ENCODE data around the gene HS6ST3.

The HS6ST3 gene

GRCh38 chr13:96651598-96651997, 561.7 kb downstream of the HS6ST3 start:
- no peak for DNase-seq (ENCODE audit: low read depth in 2 of 2)

- no peak for DNase-seq (ENCODE audit: low read depth in 2 of 2)
Measured at GRCh38 chr13:96652506-96652905, 562.6 kb downstream of the HS6ST3 start.

GRCh38 chr13:96661612-96662011, 571.7 kb downstream of the HS6ST3 start:
- DNase-seq (ENCODE audit: low read depth in 2 of 2) = no peak

DNA sequence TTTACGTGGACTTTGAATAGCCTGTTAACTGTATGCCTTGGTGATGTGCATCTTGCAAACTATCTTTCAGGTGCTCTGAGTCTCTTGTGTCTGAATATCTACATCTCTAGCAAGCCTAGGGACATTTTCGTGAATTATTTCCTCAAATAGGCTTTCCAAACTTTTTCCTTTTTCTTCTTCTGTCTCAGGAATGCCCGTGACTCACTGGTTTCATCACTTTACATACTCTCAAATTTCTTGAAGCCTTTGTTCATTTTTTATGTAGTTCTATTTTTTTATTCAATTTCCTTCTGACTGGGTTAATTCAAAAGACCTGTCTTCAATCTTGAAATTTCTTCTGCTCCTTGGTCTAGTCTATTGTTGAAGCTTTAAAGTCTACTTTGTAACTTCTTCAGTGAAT, 572.1 kb downstream of the HS6ST3 start:
- DNase-seq (ENCODE audit: low read depth in 2 of 2) = no peak

DNA sequence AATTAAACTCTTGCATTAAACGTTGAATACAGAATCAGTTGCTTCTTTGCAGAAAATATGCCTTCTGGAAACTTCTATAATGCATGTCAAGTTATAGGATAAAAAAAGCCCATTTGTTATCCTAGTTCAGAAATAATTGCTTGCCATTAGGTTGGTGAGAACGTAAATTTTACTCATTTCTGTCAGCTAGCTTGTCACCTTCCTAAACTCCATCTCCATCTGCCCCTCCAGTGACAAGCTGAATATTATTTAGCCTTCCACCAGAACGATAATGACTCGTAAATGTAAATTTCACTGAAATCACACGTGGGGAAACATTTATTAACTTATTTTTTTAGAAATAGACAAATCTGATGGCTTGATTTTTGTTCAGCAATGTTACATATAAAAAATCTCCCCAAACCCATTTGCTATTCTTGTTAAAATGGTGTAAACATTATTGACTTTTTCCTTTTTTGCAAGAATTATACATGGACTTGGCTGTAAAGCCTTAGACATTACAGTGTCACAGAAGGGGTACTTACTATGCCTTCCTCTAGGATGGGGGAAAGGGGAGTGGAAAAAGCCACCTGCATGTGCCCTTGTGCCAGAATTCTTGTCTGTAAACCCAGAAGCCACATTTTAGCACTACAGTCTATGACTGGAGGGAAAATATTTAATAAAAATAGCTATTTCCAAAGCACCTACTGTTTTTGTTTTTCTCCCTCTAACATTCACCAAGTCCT, 577.5 kb downstream of the HS6ST3 start:
- DNase-seq (ENCODE audit: low read depth in 2 of 2) = no peak

GRCh38 chr13:96671073-96671472, 581.2 kb downstream of the HS6ST3 start:
- no peak for DNase-seq (ENCODE audit: low read depth in 2 of 2)

DNA sequence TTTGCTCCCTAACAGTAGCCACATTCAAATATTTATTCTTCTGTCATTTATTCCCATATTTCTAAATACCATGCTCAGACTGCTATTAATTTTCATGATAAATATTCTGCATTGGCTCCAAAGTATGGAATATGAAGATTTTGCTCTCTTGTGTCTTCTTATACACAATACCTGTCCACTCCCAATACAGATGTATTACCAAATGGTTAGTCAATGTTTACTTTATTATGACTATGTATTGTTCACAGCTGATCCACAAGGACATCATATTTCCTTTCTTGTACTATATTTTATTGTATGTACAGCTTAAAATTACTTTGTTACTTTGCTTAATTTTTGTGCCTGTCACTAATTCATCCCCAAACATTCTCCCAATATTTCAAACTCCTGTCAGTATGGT, 582.1 kb downstream of the HS6ST3 start:
- DNase-seq (ENCODE audit: low read depth in 2 of 2) = no peak

DNA sequence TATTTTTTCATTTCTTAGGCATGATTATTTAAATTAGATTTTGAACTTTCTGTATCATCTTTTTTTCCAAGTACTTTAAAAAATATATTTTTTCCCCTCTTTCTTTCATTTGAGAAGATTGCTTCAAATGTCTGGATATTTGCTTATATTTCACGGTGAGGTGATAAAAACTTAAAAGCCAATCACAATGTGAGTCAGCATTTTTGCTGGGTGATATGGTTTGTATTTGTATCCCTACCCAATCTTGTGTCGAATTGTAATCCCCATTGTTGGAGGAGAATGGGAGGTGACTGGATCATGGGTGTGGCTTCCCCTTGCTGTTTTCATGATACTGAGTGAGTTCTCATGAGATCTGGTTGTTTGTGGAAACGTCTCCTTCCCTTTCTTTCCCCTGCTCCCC, 583.9 kb downstream of the HS6ST3 start:
- no peak for DNase-seq (ENCODE audit: low read depth in 2 of 2)

- DNase-seq (ENCODE audit: low read depth in 2 of 2) = no peak
Measured at GRCh38 chr13:96677029-96677428, 587.1 kb downstream of the HS6ST3 start.

- no peak for DNase-seq (ENCODE audit: low read depth in 2 of 2)
Measured at GRCh38 chr13:96678801-96679200, 588.9 kb downstream of the HS6ST3 start.

- no peak for DNase-seq (ENCODE audit: low read depth in 2 of 2)
Measured at GRCh38 chr13:96680898-96681297, 591.0 kb downstream of the HS6ST3 start.

GRCh38 chr13:96681766-96682165, 591.9 kb downstream of the HS6ST3 start:
- no peak for DNase-seq (ENCODE audit: low read depth in 2 of 2)

DNA sequence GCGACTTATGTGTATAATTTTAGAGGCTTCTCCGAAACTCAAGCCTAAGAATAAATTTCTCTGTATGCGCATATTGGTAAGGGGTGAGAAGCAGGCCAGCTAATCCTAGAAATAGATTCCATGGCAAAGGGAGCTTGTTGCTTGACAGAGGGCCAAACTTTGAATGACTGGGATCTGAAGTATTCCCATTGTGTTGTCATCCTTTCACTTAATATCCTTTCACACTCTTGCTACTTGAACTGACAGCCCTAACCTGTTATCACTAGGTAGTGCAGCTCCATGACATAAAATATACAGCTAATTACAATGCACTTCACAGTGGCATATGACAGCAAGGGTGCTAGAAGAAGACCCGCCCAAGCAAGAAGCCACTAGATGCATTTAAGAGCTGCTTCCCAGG, 594.6 kb downstream of the HS6ST3 start:
- DNase-seq (ENCODE audit: low read depth in 2 of 2) = no peak

- no peak for DNase-seq (ENCODE audit: low read depth in 2 of 2)
Measured at GRCh38 chr13:96684907-96685306, 595.0 kb downstream of the HS6ST3 start.

GRCh38 chr13:96686286-96686685, 596.4 kb downstream of the HS6ST3 start:
- DNase-seq (ENCODE audit: low read depth in 2 of 2) = no peak

GRCh38 chr13:96687191-96687590, 597.3 kb downstream of the HS6ST3 start:
- no peak for DNase-seq (ENCODE audit: low read depth in 2 of 2)

- DNase-seq (ENCODE audit: low read depth in 2 of 2) = no peak
Measured at GRCh38 chr13:96690998-96691397, 601.1 kb downstream of the HS6ST3 start.

DNA sequence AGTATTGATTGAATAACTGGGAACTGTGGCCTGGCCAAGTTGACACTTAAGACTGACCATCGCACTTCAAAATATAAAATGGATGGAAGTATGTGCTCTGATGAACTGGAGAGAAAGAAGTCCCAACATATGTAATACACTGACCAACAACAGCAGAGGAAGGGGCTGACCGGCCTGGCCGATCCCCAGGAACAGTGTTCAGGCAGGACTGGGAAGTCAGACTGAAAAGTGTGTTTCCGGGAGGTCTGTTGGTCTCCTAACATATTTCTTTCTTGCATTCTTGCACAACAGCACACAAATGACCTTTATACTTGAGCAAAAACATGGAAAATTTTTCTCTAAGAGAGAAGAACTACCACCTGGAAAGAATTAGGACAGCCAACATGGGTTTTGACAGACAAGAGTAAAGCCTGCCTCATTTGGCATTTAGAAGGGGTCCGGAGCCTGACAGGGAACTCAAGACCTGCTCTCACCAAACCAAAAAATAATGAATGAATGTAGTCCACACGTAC, 606.5 kb downstream of the HS6ST3 start:
- no peak for DNase-seq (ENCODE audit: low read depth in 2 of 2)

GRCh38 chr13:96700657-96701056, 610.8 kb downstream of the HS6ST3 start:
- DNase-seq (ENCODE audit: low read depth in 2 of 2) = no peak

GRCh38 chr13:96707146-96707545, 617.2 kb downstream of the HS6ST3 start:
- DNase-seq (ENCODE audit: low read depth in 2 of 2) = no peak

DNA sequence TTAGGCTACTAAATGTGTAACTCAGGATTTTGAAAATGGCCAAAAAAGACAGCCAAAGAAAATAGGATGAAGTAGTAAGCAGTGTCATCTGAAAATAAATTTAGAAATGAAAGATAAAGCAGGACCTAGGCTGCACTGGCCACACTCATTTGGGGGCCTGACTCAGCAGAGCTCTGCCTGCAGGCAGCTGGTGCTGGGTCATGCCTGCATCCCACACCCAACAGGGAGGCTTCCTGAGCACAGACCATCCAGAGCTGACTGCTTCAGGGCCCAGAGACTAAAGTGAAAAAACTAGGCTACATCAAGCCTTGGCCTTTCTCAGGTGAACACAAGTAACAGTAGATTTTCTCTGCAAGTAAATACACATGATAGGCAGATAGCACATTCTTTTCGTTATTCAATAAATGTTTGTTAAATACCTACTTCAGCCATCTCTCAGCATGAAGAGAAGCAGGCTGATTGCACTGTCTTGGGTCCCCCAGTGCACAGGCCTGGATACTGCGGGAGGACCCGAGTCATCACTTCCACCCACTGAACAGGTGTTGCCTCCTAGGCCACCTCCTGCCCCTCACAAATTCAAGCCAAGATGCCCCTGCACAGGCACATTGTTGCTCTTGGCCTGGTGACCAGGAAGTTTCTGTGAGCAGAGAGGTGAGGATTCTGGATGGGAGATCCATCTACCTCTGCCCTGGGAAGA, 620.4 kb downstream of the HS6ST3 start:
- DNase-seq (ENCODE audit: low read depth in 2 of 2) = no peak

- no peak for DNase-seq (ENCODE audit: low read depth in 2 of 2)
Measured at GRCh38 chr13:96720446-96720845, 630.5 kb downstream of the HS6ST3 start.

DNA sequence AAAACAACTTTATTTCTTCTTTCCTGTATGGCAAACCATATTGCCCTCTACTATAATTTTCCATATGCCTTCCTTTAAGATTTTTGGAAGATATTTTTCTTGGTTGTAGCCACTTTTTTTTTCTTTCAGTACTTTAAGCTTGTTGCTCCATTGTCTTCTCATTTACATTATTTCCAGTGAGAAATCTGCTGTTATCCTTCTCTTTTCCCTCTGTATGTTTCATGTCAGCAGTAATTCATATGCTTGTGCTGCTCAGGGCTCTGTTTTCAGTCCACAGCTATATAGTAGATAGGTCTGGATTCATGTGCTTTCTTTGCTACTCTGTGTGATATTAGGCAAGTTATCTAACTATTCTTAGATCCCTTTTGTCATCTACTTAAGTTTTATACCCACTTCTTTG, 636.7 kb downstream of the HS6ST3 start:
- no peak for DNase-seq (ENCODE audit: low read depth in 2 of 2)

Measured in stimulated activated CD8-positive, alpha-beta memory T cell treated with anti-CD3 and anti-CD28 coated beads, Interleukin-7, amount 100 ng/mL, for 1 hour (primary cell).